GM12878 (cell line): ENCODE data around the gene RNASE12.

Experiments used
- POLR2A ChIP-seq: IDR thresholded peaks from 2 replicates; pipeline ENCODE4 v1.6.1; 2011; ENCODE audit warnings: low read depth, mild to moderate bottlenecking, low read length
- TCF12 ChIP-seq: IDR thresholded peaks from 2 replicates; pipeline ENCODE4 v1.6.1; 2011; ENCODE audit warnings: low read depth, mild to moderate bottlenecking, low read length
- ZNF687 ChIP-seq: fragments of 450-650 bp; IDR thresholded peaks from 2 replicates; pipeline ENCODE4 v1.6.1; 2017; ENCODE audit warnings: mild to moderate bottlenecking, moderate library complexity

GRCh38 chr14:20551606-20552005 is 39.6 kb downstream of the RNASE12 start:
- TF ChIP-seq POLR2A: no peak
- no peak for TF ChIP-seq ZNF687
- no peak for TF ChIP-seq TCF12
